Measurements from ENCODE around the gene LENG1.
"Not testable (repeated sequence)": the region's sequence is repeated elsewhere in the genome, so short reads cannot be mapped to it uniquely, and the experiment has no call there.

Gene LENG1

GRCh38 chr19:54189145-54189734 is 29.7 kb upstream of the LENG1 start, which contains the start of gene MBOAT7:
Gene MBOAT7 (minus strand): TSS chr19:54189580. CDS start chr19:54188508, 1,072 bp downstream.
- Histone ChIP-seq H3K9ac (ENCODE audit: low read length) (peak within 1 kb of the TSS; percentile 96), H3K4me1 (ENCODE audit: control insufficient read depth, insufficient read depth, low read length) (peaks cover 18% of the 10 kb centered on the region), H3K36me3 (ENCODE audit: control insufficient read depth, insufficient read depth, low read length, severe bottlenecking) (peaks cover 10% of the 10 kb centered on the region), H3K9me3 (ENCODE audit: control insufficient read depth, low read length) (no peaks in the 10 kb centered on the region), H3K27me3 (replicated peaks; ENCODE audit: control insufficient read depth, insufficient read depth, low read length) (no peaks in the 10 kb centered on the region), H3K4me3 (ENCODE audit: low read length) (peak within 1 kb of the TSS; percentile 91)
- no peak for DNase-seq (ENCODE audit: low read depth)

- DNase-seq (ENCODE audit: low read depth), result peak; percentile 73
- Histone ChIP-seq H3K4me3 (ENCODE audit: low read length) (peak overlapping the region; percentile 91), H3K27me3 (replicated peaks; ENCODE audit: control insufficient read depth, insufficient read depth, low read length) (no peaks in the 10 kb centered on the region), H3K9ac (ENCODE audit: low read length) (peak overlapping the region; percentile 93), H3K36me3 (ENCODE audit: control insufficient read depth, insufficient read depth, low read length, severe bottlenecking) (peaks cover 4% of the 10 kb centered on the region), H3K9me3 (ENCODE audit: control insufficient read depth, low read length) (no peaks in the 10 kb centered on the region), H3K4me1 (ENCODE audit: control insufficient read depth, insufficient read depth, low read length) (peaks cover 18% of the 10 kb centered on the region)
Measured at GRCh38 chr19:54188215-54188871, 28.8 kb upstream of the LENG1 start.

GRCh38 chr19:54186934-54187381 is 27.4 kb upstream of the LENG1 start:
- Histone ChIP-seq H3K9me3 (ENCODE audit: control insufficient read depth, low read length) (no peaks in the 10 kb centered on the region), H3K9ac (ENCODE audit: low read length) (no peak overlapping the region), H3K27me3 (replicated peaks; ENCODE audit: control insufficient read depth, insufficient read depth, low read length) (no peaks in the 10 kb centered on the region), H3K4me1 (ENCODE audit: control insufficient read depth, insufficient read depth, low read length) (peaks cover 12% of the 10 kb centered on the region), H3K36me3 (ENCODE audit: control insufficient read depth, insufficient read depth, low read length, severe bottlenecking) (no peaks in the 10 kb centered on the region), H3K4me3 (ENCODE audit: low read length) (no peak overlapping the region)
- no peak for DNase-seq (ENCODE audit: low read depth)

DNA sequence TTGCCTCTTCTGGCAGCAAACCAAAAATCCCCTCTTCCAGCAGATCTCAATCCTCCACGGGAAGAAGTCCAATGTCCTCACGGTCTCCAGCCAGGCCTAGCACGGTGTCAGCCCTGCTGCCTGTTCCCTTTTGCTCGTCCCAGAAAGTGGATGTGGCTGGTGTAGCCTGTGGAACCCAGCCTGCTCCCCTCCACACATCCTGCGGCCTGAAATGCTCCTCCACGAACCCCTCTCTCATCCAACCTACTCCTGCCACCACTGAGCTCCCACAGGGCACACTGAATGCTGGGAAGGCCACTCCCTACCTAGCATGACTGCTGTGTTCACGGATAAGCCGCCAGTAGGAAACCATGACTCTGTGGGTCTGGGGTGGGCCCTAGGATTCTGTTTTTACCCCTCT is 26.8 kb upstream of the LENG1 start:
- Histone ChIP-seq H3K9ac (ENCODE audit: low read length) (no peak overlapping the region), H3K9me3 (ENCODE audit: control insufficient read depth, low read length) (no peaks in the 10 kb centered on the region), H3K4me3 (ENCODE audit: low read length) (no peak overlapping the region), H3K36me3 (ENCODE audit: control insufficient read depth, insufficient read depth, low read length, severe bottlenecking) (no peaks in the 10 kb centered on the region), H3K4me1 (ENCODE audit: control insufficient read depth, insufficient read depth, low read length) (peaks cover 9% of the 10 kb centered on the region), H3K27me3 (replicated peaks; ENCODE audit: control insufficient read depth, insufficient read depth, low read length) (no peaks in the 10 kb centered on the region)
- DNase-seq (ENCODE audit: low read depth), result no peak

- DNase-seq (ENCODE audit: low read depth), result no peak
- Histone ChIP-seq H3K4me3 (ENCODE audit: low read length) (no peak overlapping the region), H3K27me3 (replicated peaks; ENCODE audit: control insufficient read depth, insufficient read depth, low read length) (no peaks in the 10 kb centered on the region), H3K9ac (ENCODE audit: low read length) (no peak overlapping the region), H3K36me3 (ENCODE audit: control insufficient read depth, insufficient read depth, low read length, severe bottlenecking) (peaks cover 11% of the 10 kb centered on the region), H3K4me1 (ENCODE audit: control insufficient read depth, insufficient read depth, low read length) (peaks cover 5% of the 10 kb centered on the region), H3K9me3 (ENCODE audit: control insufficient read depth, low read length) (no peaks in the 10 kb centered on the region)
Measured at GRCh38 chr19:54183431-54183830, 23.9 kb upstream of the LENG1 start.

- H3K36me3 ChIP-seq (ENCODE audit: control insufficient read depth, insufficient read depth, low read length, severe bottlenecking), result peaks cover 16% of the 10 kb centered on the region
- H3K4me3 ChIP-seq (ENCODE audit: low read length); H3K9ac ChIP-seq (ENCODE audit: low read length); H3K27me3 ChIP-seq (replicated peaks; ENCODE audit: control insufficient read depth, insufficient read depth, low read length); DNase-seq (ENCODE audit: low read depth); H3K9me3 ChIP-seq (ENCODE audit: control insufficient read depth, low read length); H3K4me1 ChIP-seq (ENCODE audit: control insufficient read depth, insufficient read depth, low read length): not testable (repeated sequence)
Measured at GRCh38 chr19:54181894-54182293, 22.4 kb upstream of the LENG1 start.

DNA sequence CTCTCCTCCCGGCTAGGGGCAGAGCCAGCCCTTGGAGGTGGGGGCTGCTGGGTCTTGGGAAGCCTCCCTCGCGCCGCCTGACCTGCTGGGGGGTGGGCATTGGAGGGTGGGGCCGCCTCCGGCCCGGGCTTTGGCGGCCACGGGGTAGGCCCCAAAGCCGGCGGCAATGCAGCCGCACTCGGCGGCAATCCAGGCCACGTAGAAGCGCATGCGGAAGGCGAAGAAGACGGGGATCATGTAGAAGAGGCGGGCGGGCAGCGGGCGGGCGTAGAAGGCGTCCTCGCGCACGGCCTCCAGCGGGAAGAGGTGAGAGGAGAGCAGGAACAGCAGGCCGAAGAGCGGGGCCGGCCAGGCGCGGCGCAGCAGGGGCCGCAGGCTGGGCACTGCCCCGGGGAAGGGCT is 21.2 kb upstream of the LENG1 start:
- DNase-seq (ENCODE audit: low read depth), result no peak
- no peaks in the 10 kb centered on the region for H3K9me3 ChIP-seq (ENCODE audit: control insufficient read depth, low read length)
- no peak overlapping the region for H3K9ac ChIP-seq (ENCODE audit: low read length)
- no peaks in the 10 kb centered on the region for H3K4me1 ChIP-seq (ENCODE audit: control insufficient read depth, insufficient read depth, low read length)
- H3K27me3 ChIP-seq (replicated peaks; ENCODE audit: control insufficient read depth, insufficient read depth, low read length), result no peaks in the 10 kb centered on the region
- peaks cover 18% of the 10 kb centered on the region for H3K36me3 ChIP-seq (ENCODE audit: control insufficient read depth, insufficient read depth, low read length, severe bottlenecking)
- H3K4me3 ChIP-seq (ENCODE audit: low read length), result no peak overlapping the region

DNA sequence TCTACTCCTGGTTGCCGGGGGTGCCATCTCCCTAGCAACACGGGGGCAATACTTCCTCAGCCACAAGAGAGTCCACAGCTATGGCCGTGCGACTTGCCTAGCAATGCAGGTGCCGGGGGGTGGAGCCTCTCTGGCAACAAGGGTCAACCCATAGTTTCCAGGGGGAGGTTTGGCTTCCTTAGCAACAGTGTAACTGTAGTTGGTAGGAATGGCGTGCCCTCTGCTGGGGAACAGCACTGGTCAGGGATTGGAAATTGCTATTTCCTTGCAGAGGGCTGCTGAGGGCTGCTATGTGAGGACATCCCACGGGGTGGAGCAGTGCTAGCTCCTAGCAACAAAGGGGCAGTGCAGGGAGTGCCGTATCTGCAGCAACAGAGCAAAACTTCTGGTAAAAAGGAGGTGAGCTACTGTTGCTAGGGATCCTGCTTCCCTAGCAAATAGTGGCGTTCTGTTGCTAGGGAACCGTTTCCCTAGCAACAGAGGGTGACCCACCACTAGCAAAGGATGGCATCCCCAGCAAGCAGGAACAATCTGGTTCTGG is 20.5 kb upstream of the LENG1 start:
- Histone ChIP-seq H3K27me3 (replicated peaks; ENCODE audit: control insufficient read depth, insufficient read depth, low read length) (no peaks in the 10 kb centered on the region), H3K4me3 (ENCODE audit: low read length) (no peak overlapping the region), H3K9ac (ENCODE audit: low read length) (no peak overlapping the region), H3K36me3 (ENCODE audit: control insufficient read depth, insufficient read depth, low read length, severe bottlenecking) (peaks cover 18% of the 10 kb centered on the region), H3K4me1 (ENCODE audit: control insufficient read depth, insufficient read depth, low read length) (no peaks in the 10 kb centered on the region), H3K9me3 (ENCODE audit: control insufficient read depth, low read length) (no peaks in the 10 kb centered on the region)
- peak; percentile 51 for DNase-seq (ENCODE audit: low read depth)

DNA sequence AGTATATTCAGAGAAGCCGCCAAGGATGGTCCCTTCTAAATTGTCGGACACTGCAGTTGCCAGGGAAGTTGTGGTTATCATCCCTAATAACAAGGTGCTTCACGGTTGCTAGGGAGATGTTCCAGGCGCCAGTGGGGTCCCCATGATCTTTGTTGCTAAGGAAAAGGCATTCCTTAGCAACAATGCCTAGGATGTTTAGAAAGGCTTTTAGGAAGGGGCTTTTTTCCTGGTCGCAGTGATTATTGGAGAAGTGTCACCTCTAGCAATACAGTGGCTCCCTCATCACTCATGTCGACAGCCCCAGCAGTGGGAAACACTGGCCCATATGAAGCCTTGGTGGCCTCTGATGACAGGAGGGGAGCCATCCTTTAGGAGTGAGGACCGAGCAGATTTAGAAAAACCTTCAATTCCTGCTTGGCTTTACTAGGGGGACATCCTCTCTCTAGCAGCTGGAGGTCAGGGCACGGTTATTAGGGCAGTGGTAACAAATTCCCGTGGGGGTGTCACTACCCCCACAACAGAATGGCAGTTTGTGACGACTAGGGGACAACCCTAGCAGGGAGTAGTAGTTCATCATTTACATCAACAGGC is 19.8 kb upstream of the LENG1 start:
- Histone ChIP-seq H3K27me3 (replicated peaks; ENCODE audit: control insufficient read depth, insufficient read depth, low read length) (no peaks in the 10 kb centered on the region), H3K9ac (ENCODE audit: low read length) (no peak overlapping the region), H3K4me3 (ENCODE audit: low read length) (no peak overlapping the region), H3K36me3 (ENCODE audit: control insufficient read depth, insufficient read depth, low read length, severe bottlenecking) (peaks cover 18% of the 10 kb centered on the region), H3K9me3 (ENCODE audit: control insufficient read depth, low read length) (no peaks in the 10 kb centered on the region), H3K4me1 (ENCODE audit: control insufficient read depth, insufficient read depth, low read length) (no peaks in the 10 kb centered on the region)
- DNase-seq (ENCODE audit: low read depth), result no peak

GRCh38 chr19:54178581-54179261 is 19.2 kb upstream of the LENG1 start:
- peaks cover 18% of the 10 kb centered on the region for H3K36me3 ChIP-seq (ENCODE audit: control insufficient read depth, insufficient read depth, low read length, severe bottlenecking)
- no peak overlapping the region for H3K4me3 ChIP-seq (ENCODE audit: low read length)
- no peak overlapping the region for H3K9ac ChIP-seq (ENCODE audit: low read length)
- H3K4me1 ChIP-seq (ENCODE audit: control insufficient read depth, insufficient read depth, low read length), result no peaks in the 10 kb centered on the region
- no peaks in the 10 kb centered on the region for H3K27me3 ChIP-seq (replicated peaks; ENCODE audit: control insufficient read depth, insufficient read depth, low read length)
- no peaks in the 10 kb centered on the region for H3K9me3 ChIP-seq (ENCODE audit: control insufficient read depth, low read length)
- no peak for DNase-seq (ENCODE audit: low read depth)
